HepG2 (cell line): ENCODE data around the gene BLVRA. TPM values are rescaled to one million over a fixed set of nuclear protein-coding genes. Genes with fewer than 3 reads are reported as not detected.
"Not testable (repeated sequence)": the region's sequence is repeated elsewhere in the genome, so short reads cannot be mapped to it uniquely, and the experiment has no call there.

ENCODE experiments used
- ATAC-seq: fragments of 200-7000 bp; cut with Tn5 transposase; 3 replicates; pipeline ENCODE4 v1.9.1; 2020; ENCODE audit warnings: mild to moderate bottlenecking, moderate library complexity
- BruUV-seq: library from RNA; stranded (reverse); fragments of 400-500 nt; replicated peaks from 2 replicates; lab custom pipeline; 2021; lab: Mats Ljungman, UMichigan
- CTCF ChIA-PET: fragments of 300-600 bp; formaldehyde crosslinking; extraction: SDS; loops from one replicate; lab custom pipeline; 2021; ENCODE audit warnings: low total read pairs, inconsistent platforms, low intra/inter-chr PET ratio; lab: Yijun Ruan, JAX
- POLR2A ChIA-PET: fragments of 350-600 bp; sonication (Branson Sonifier 250); formaldehyde crosslinking; loops from one replicate; lab custom pipeline; 2020; ENCODE audit warnings: antibody characterized with exemption, inconsistent platforms; lab: Yijun Ruan, JAX
- DNase-seq: peaks from one replicate; pipeline ENCODE4 v3.0.0-alpha.2; 2015; ENCODE audit warnings: low spot score
- FAIRE-seq: peaks from 3 replicates; lab custom pipeline; 2011; peaks lifted over from hg19 to GRCh38; lab: Jason Lieb, UNC
- H2AFZ ChIP-seq: one replicate; pipeline ENCODE4 v1.6.1; 2011; ENCODE audit warnings: low read length, inconsistent platforms
- H3K27ac ChIP-seq: fragments of 300-600 bp; 3 replicates; pipeline ENCODE4 v1.8.0; 2011; ENCODE audit warnings: mixed run types, mild to moderate bottlenecking, mixed read lengths, low read length, inconsistent platforms; ENCODE audit not compliant: insufficient read depth; ENCODE audit errors: extremely low read length
- H3K27me3 ChIP-seq, 2 experiments: fragments of 200-600 bp in 1 of 2; 2 replicates in 1 of 2; 3 replicates in 1 of 2; pipeline versions ENCODE4 v1.6.0 to v1.8.0; 2011; ENCODE audit warnings: low read length in 2 of 2, mild to moderate bottlenecking in 2 of 2, moderate library complexity in 2 of 2, inconsistent platforms in 1 of 2; ENCODE audit not compliant: insufficient read depth in 2 of 2, control insufficient read depth in 1 of 2
- H3K36me3 ChIP-seq, 2 experiments: fragments of 200-600 bp in 1 of 2; replicated peaks in 1 of 2; 2 replicates in 1 of 2; 3 replicates in 1 of 2; pipeline versions ENCODE4 v1.5.1 to v1.8.0; 2011; ENCODE audit warnings: low read length in 2 of 2, inconsistent platforms in 1 of 2; ENCODE audit not compliant: insufficient read depth in 2 of 2, control insufficient read depth in 1 of 2
- H3K4me1 ChIP-seq: 2 replicates; pipeline ENCODE4 v1.5.1; 2012; ENCODE audit warnings: low read length, inconsistent platforms; ENCODE audit not compliant: insufficient read depth
- H3K4me2 ChIP-seq: 2 replicates; pipeline ENCODE4 v1.6.0; 2011; ENCODE audit warnings: low read depth, low read length, inconsistent platforms
- H3K4me3 ChIP-seq, 3 experiments: fragments of 200-600 bp in 1 of 3; sonication (generic), shearing (Covaris generic) in 1 of 3; replicated peaks in 1 of 3; 2 replicates each; pipeline ENCODE4 v1.5.1; 2011 to 2016; ENCODE audit warnings: low read length in 3 of 3, inconsistent platforms in 2 of 3, low read depth in 2 of 3, mild to moderate bottlenecking in 2 of 3, control low read depth in 1 of 3, mixed read lengths in 1 of 3; ENCODE audit not compliant: insufficient read depth in 1 of 3
- H3K79me2 ChIP-seq: one replicate; pipeline ENCODE4 v1.6.1; 2011; ENCODE audit warnings: low read length, inconsistent platforms; ENCODE audit not compliant: insufficient read depth
- H3K9ac ChIP-seq: 2 replicates; pipeline ENCODE4 v1.6.0; 2011; ENCODE audit warnings: mild to moderate bottlenecking, low read depth, low read length, inconsistent platforms; ENCODE audit not compliant: insufficient read depth
- H3K9me3 ChIP-seq: 2 replicates; pipeline ENCODE4 v1.5.1; 2012; ENCODE audit warnings: mild to moderate bottlenecking, low read length
- H4K20me1 ChIP-seq: 2 replicates; pipeline ENCODE4 v1.6.0; 2011; ENCODE audit warnings: inconsistent platforms, mild to moderate bottlenecking, low read length, moderate library complexity; ENCODE audit not compliant: insufficient read depth
- CSRNP2 ChIP-seq: sonication (generic); formaldehyde crosslinking; conservative IDR thresholded peaks from 2 replicates; pipeline ENCODE4 v1.8.0; 2022; ENCODE audit warnings: low read depth, missing genetic modification reagents
- HMG20A ChIP-seq: IDR thresholded peaks from 2 replicates; pipeline ENCODE4 v1.6.1; 2016; ENCODE audit warnings: borderline replicate concordance
- WGBS: methylation state at CpG from one replicate; pipeline ENCODE4 v1.1.6; 2017; ENCODE audit warnings: low lambda C conversion rate; 5-methylcytosine and 5-hydroxymethylcytosine counted together
- in situ Hi-C: cut with HindIII; loops from 2 replicates; pipeline ENCODE4 v1.10.0; 2017; ENCODE audit warnings: low pct_unique_long_range_greater_than_20kb; ENCODE audit not compliant: extremely low pct_ligation_motif_present
- intact Hi-C: fragments of 100-400 bp; cut with micrococcal nuclease; formaldehyde crosslinking; loops from one replicate; pipeline ENCODE4 v1.10.0; 2022; ENCODE audit not compliant: unreplicated experiment
- polyA plus RNA-seq, 8 experiments: library from polyadenylated mRNA; depleted of rRNA in 3 of 8; stranded (reverse) in 7 of 8; unstranded in 1 of 8; fragments of >200 nt; fragmentation: Illumina TruSeq in 4 of 8; extraction: Trizol in 4 of 8; gene quantifications; 2 replicates each; pipeline versions ENCODE4 v1.2.1 to v1.2.3, GENCODE V29; 2011 to 2016; ENCODE audit warnings: low read depth in 4 of 8, missing spikeins in 1 of 8, mixed read lengths in 1 of 8; ENCODE audit not compliant: insufficient read depth in 1 of 8
- total RNA-seq, 5 experiments: library from RNA; depleted of rRNA; stranded (reverse); fragments of >200 nt; fragmentation: Illumina TruSeq; extraction: Trizol; gene quantifications; 2 replicates each; pipeline ENCODE4 v1.2.3, GENCODE V29; 2016; ENCODE audit warnings: low read depth in 1 of 5
- TF ChIP-seq, protein P1 (sequence below): sonication (generic); formaldehyde crosslinking; IDR thresholded peaks from 2 replicates; pipeline ENCODE4 v1.5.0; 2020; ENCODE audit warnings: mild to moderate bottlenecking, missing genetic modification reagents

Gene BLVRA
- total and polyA plus RNA-seq, 2 of the 13 experiments (the other 11 are each of a cell fraction or from before 2014, with no cell fraction given): 39.2 to 64.2 TPM

DNA sequence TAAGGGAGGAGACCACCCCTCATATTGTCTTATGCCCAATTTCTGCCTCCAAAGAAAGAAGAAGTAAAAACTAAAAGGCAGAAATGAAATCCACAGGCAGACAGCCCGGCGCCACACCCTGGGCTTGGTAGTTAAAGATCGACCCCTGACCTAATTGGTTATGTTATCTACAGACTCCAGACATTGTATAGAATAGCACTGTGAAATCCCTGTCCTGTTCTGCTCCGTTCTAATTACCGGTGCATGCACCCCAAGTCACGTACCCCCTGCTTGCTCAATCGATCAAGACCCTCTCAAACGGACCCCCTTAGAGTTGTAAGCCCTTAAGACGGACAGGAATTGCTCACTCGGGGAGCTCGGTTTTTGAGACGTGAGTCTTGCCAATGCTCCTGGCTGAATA, 66.0 kb downstream of the BLVRA start:
- H3K9ac ChIP-seq, in situ Hi-C loops, ATAC-seq, H3K27ac ChIP-seq, intact Hi-C loops, H3K36me3 ChIP-seq, CTCF ChIA-PET, FAIRE-seq, H2AFZ ChIP-seq, H4K20me1 ChIP-seq, POLR2A ChIA-PET, H3K4me3 ChIP-seq, BruUV-seq, DNase-seq, H3K79me2 ChIP-seq, H3K9me3 ChIP-seq: not testable (repeated sequence)
- 12% methylated on average over 12 of the region's 12 CpGs for WGBS
- Histone ChIP-seq H3K27me3 (peaks cover 0 to 19% of the 10 kb centered on the region in 2 experiments; a peak in 1 of 5 replicates), H3K4me1 (peaks cover 22% of the 10 kb centered on the region), H3K4me2 (peak overlapping the region; percentile 51)

- WGBS: 6% methylated on average over 1 of the region's 1 CpG
- in situ Hi-C loops (loop anchor here (25.0 kb wide), 1 partner anchor 363 kb away; no protein-coding TSS in a partner anchor), intact Hi-C loops (no loop called here)
- Histone ChIP-seq H3K9ac (no peak overlapping the region), H4K20me1 (no peaks in the 10 kb centered on the region), H3K27ac (no peak overlapping the region), H3K79me2 (no peaks in the 10 kb centered on the region), H3K9me3 (no peaks in the 10 kb centered on the region)
- no TSS peak for BruUV-seq
- FAIRE-seq: no peak
- CTCF ChIA-PET: no interaction called here
- TF ChIP-seq CSRNP2 (CRISPR knock-in tag) (no peak), HMG20A (CRISPR knock-in tag) (no peak)
- TF ChIP-seq, protein P1, sequence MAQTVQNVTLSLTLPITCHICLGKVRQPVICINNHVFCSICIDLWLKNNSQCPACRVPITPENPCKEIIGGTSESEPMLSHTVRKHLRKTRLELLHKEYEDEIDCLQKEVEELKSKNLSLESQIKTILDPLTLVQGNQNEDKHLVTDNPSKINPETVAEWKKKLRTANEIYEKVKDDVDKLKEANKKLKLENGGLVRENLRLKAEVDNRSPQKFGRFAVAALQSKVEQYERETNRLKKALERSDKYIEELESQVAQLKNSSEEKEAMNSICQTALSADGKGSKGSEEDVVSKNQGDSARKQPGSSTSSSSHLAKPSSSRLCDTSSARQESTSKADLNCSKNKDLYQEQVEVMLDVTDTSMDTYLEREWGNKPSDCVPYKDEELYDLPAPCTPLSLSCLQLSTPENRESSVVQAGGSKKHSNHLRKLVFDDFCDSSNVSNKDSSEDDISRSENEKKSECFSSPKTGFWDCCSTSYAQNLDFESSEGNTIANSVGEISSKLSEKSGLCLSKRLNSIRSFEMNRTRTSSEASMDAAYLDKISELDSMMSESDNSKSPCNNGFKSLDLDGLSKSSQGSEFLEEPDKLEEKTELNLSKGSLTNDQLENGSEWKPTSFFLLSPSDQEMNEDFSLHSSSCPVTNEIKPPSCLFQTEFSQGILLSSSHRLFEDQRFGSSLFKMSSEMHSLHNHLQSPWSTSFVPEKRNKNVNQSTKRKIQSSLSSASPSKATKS (CRISPR knock-in tag): no peak
- TF ChIP-seq, all 625 proteins: peak for 0
- H3K4me1 ChIP-seq: peaks cover 22% of the 10 kb centered on the region
- no peak overlapping the region for H2AFZ ChIP-seq
- H3K4me3 ChIP-seq: no peak overlapping the region
- ATAC-seq: no peak
- no peaks in the 10 kb centered on the region for H3K36me3 ChIP-seq
- peaks cover 0 to 19% of the 10 kb centered on the region in 2 experiments; a peak in 1 of 5 replicates for H3K27me3 ChIP-seq
- POLR2A ChIA-PET: no interaction called here
- no peak for DNase-seq
- H3K4me2 ChIP-seq: peak overlapping the region; percentile 51; the same call in 1 of the 2 replicates
These were observed 66.5 kb downstream of the BLVRA start for GRCh38 chr7:43824963-43825362.
